22Rv1 (cell line): ENCODE data around the gene LITAFD.

ENCODE experiments used
- CTCF ChIP-seq: fragments of 450-650 bp; IDR thresholded peaks from 2 replicates; pipeline ENCODE4 v1.5.1; 2017; ENCODE audit warnings: mild to moderate bottlenecking
- ZFX ChIP-seq: fragments of 450-650 bp; IDR thresholded peaks from 2 replicates; pipeline ENCODE4 v1.6.1; 2017; ENCODE audit warnings: antibody characterized with exemption, borderline replicate concordance

GRCh38 chr16:8892101-8892575 is 10.0 kb downstream of the LITAFD start:
- TF ChIP-seq CTCF (no peak), ZFX (no peak)
